Right ventricle myocardium superior (tissue), 1 donor: ENCODE measurements around the gene SPATA13. TPM values are rescaled to one million over a fixed set of nuclear protein-coding genes. Genes with fewer than 3 reads are reported as not detected.

Experiments used
- ATAC-seq: fragments of 200-7000 bp; cut with Tn5 transposase; one replicate; pipeline ENCODE4 v1.9.1; 2020; ENCODE audit warnings: mild to moderate bottlenecking; ENCODE audit not compliant: poor library complexity
- DNase-seq: peaks from one replicate; pipeline ENCODE4 v3.0.0-alpha.2; 2020
- intact Hi-C: fragments of 100-400 bp; cut with DNase I; formaldehyde crosslinking; loops from one replicate; pipeline ENCODE4 v1.11.2; 2022
- total RNA-seq: library from RNA; stranded (reverse); fragmentation: NEBNext Ultra II Directional; extraction: Animal tissue kit (Norgen Biotek cat#: 25700); gene quantifications from one replicate; pipeline ENCODE4 v1.2.1, GENCODE V29; 2021
- donor health status: DM: no; HTN: yes; CAD: no; lungs with severe emphysema.

Gene SPATA13
- total RNA-seq, 1 donor from 2014 or later = 8.3 TPM

GRCh38 chr13:24135674-24136300 is 24.7 kb upstream of the SPATA13 start:
- ATAC-seq (no peak), DNase-seq (no peak)
- intact Hi-C loops = no loop called here

- DNase-seq = no peak
- intact Hi-C loops = no loop called here
- no peak for ATAC-seq
Measured at GRCh38 chr13:24138911-24139310, 21.6 kb upstream of the SPATA13 start.

GRCh38 chr13:24141333-24141910 is 19.1 kb upstream of the SPATA13 start:
- ATAC-seq (no peak), DNase-seq (no peak)
- intact Hi-C loops = no loop called here

- intact Hi-C loops = no loop called here
- DNase-seq (no peak), ATAC-seq (no peak)
Measured at GRCh38 chr13:24142453-24142852, 18.1 kb upstream of the SPATA13 start.

- no peak for DNase-seq
- no peak for ATAC-seq
- intact Hi-C loops = no loop called here
Measured at GRCh38 chr13:24142886-24143285, 17.6 kb upstream of the SPATA13 start.

GRCh38 chr13:24145240-24145639 is 15.3 kb upstream of the SPATA13 start:
- no peak for ATAC-seq
- intact Hi-C loops = no loop called here
- DNase-seq = no peak

GRCh38 chr13:24145674-24146073 is 14.8 kb upstream of the SPATA13 start:
- intact Hi-C loops = no loop called here
- no peak for DNase-seq
- no peak for ATAC-seq

GRCh38 chr13:24146961-24147569 is 13.5 kb upstream of the SPATA13 start:
- ATAC-seq (no peak), DNase-seq (no peak)
- intact Hi-C loops = no loop called here

GRCh38 chr13:24147570-24147963 is 13.0 kb upstream of the SPATA13 start:
- no peak for ATAC-seq
- DNase-seq = no peak
- intact Hi-C loops = no loop called here

GRCh38 chr13:24148414-24149235 is 11.9 kb upstream of the SPATA13 start:
- intact Hi-C loops = no loop called here
- ATAC-seq (no peak), DNase-seq (no peak)

GRCh38 chr13:24149246-24150032 is 11.1 kb upstream of the SPATA13 start:
- DNase-seq (no peak), ATAC-seq (no peak)
- intact Hi-C loops = no loop called here

- intact Hi-C loops = no loop called here
- no peak for ATAC-seq
- DNase-seq = no peak
Measured at GRCh38 chr13:24150572-24150971, 9.9 kb upstream of the SPATA13 start.

- DNase-seq = no peak
- intact Hi-C loops = no loop called here
- ATAC-seq = no peak
Measured at GRCh38 chr13:24151864-24152263, 8.7 kb upstream of the SPATA13 start.

- ATAC-seq = no peak
- intact Hi-C loops = no loop called here
- no peak for DNase-seq
Measured at GRCh38 chr13:24152292-24153214, 8.0 kb upstream of the SPATA13 start.

- DNase-seq (no peak), ATAC-seq (no peak)
- intact Hi-C loops = no loop called here
Measured at GRCh38 chr13:24153347-24153746, 7.2 kb upstream of the SPATA13 start.

- DNase-seq (no peak), ATAC-seq (no peak)
- intact Hi-C loops = no loop called here
Measured at GRCh38 chr13:24153979-24154701, 6.4 kb upstream of the SPATA13 start.

- DNase-seq (no peak), ATAC-seq (no peak)
- intact Hi-C loops = no loop called here
Measured at GRCh38 chr13:24159357-24159756, 1.2 kb upstream of the SPATA13 start.
